ENCODE results near the gene LCN2. TPM values are rescaled to one million over a fixed set of nuclear protein-coding genes. Genes with fewer than 3 reads are reported as not detected.
A peak's percentile ranks its signal among the peaks of the same experiment; 100 is the strongest.
"Not testable (repeated sequence)": the region's sequence is repeated elsewhere in the genome, so short reads cannot be mapped to it uniquely, and the experiment has no call there.

LCN2 gene
- total RNA-seq, 1 donor from 2014 or later, result 45.7 TPM

- no peak overlapping the region for H3K4me3 ChIP-seq (ENCODE audit: low read depth, low read length)
- no peak for TF ChIP-seq CTCF (conservative IDR thresholded peaks at IDR 0.05; ENCODE audit: low read depth, low read length)
These were observed 29.7 kb downstream of the LCN2 start for GRCh38 chr9:128178806-128179431.

GRCh38 chr9:128180001-128180400 is 30.7 kb downstream of the LCN2 start:
- no peak for TF ChIP-seq CTCF (conservative IDR thresholded peaks at IDR 0.05; ENCODE audit: low read depth, low read length)

More at GRCh38 chr9:128178806-128179431, 29.7 kb downstream of the LCN2 start:
- DNase-seq (ENCODE audit: low read depth), result no peak

GRCh38 chr9:128180447-128180846 is 31.2 kb downstream of the LCN2 start:
- no peak overlapping the region for H3K4me3 ChIP-seq (ENCODE audit: low read depth, low read length)
- DNase-seq (ENCODE audit: low read depth), result no peak
- TF ChIP-seq CTCF (conservative IDR thresholded peaks at IDR 0.05; ENCODE audit: low read depth, low read length), result no peak

More at GRCh38 chr9:128180001-128180400, 30.7 kb downstream of the LCN2 start:
- H3K4me3 ChIP-seq (ENCODE audit: low read depth, low read length), result no peak overlapping the region
- DNase-seq (ENCODE audit: low read depth), result no peak

- TF ChIP-seq CTCF (conservative IDR thresholded peaks at IDR 0.05; ENCODE audit: low read depth, low read length), result peak; percentile 40
- H3K4me3 ChIP-seq (ENCODE audit: low read depth, low read length); DNase-seq (ENCODE audit: low read depth): not testable (repeated sequence)
These were observed 32.2 kb downstream of the LCN2 start for GRCh38 chr9:128181480-128181879.

- H3K4me3 ChIP-seq (ENCODE audit: low read depth, low read length), result no peak overlapping the region
- no peak for DNase-seq (ENCODE audit: low read depth)
- no peak for TF ChIP-seq CTCF (conservative IDR thresholded peaks at IDR 0.05; ENCODE audit: low read depth, low read length)
These were observed 33.8 kb downstream of the LCN2 start for GRCh38 chr9:128182893-128183588.

- no peak for DNase-seq (ENCODE audit: low read depth)
- H3K4me3 ChIP-seq (ENCODE audit: low read depth, low read length), result no peak overlapping the region
- TF ChIP-seq CTCF (conservative IDR thresholded peaks at IDR 0.05; ENCODE audit: low read depth, low read length), result no peak
These were observed 37.0 kb downstream of the LCN2 start for GRCh38 chr9:128185979-128186965.

All from epithelial cell of proximal tubule (primary cell).